HEK293 (cell line): ENCODE data around the gene AIRE.

Source experiments
- CTCF ChIA-PET: fragments of 350-600 bp; formaldehyde crosslinking; extraction: SDS; loops from one replicate; lab custom pipeline; 2021; ENCODE audit warnings: antibody characterized with exemption; lab: Yijun Ruan, JAX
- POLR2A ChIA-PET: fragments of 300-600 bp; formaldehyde crosslinking; extraction: SDS; loops from one replicate; lab custom pipeline; 2020; ENCODE audit warnings: antibody characterized with exemption, inconsistent platforms; lab: Yijun Ruan, JAX
- H3K27ac ChIP-seq: fragments of 200-500 bp; sonication (Bioruptor generic); 2 replicates; pipeline ENCODE4 v1.5.1; 2014; ENCODE audit warnings: low read depth, low read length, control low read depth, inconsistent platforms; ENCODE audit errors: extremely low read depth
- H3K36me3 ChIP-seq, 2 experiments: fragments of 200-500 bp in 1 of 2; sonication (Bioruptor generic) in 1 of 2; 1 replicate in 1 of 2; 2 replicates in 1 of 2; pipeline ENCODE4 v1.5.1; 2014 to 2017; ENCODE audit warnings: inconsistent platforms in 2 of 2, low read length in 2 of 2; ENCODE audit not compliant: control insufficient read depth in 2 of 2, insufficient read depth in 1 of 2
- H3K4me1 ChIP-seq: fragments of 200-500 bp; sonication (Bioruptor generic); 2 replicates; pipeline ENCODE4 v1.5.1; 2014; ENCODE audit warnings: mild to moderate bottlenecking, low read length, inconsistent platforms; ENCODE audit not compliant: control insufficient read depth, insufficient read depth
- H3K4me3 ChIP-seq: 2 replicates; pipeline ENCODE4 v1.5.1; 2011; ENCODE audit warnings: low read depth, mild to moderate bottlenecking, control low read depth, low read length, moderate library complexity
- H3K9me3 ChIP-seq: fragments of 200-500 bp; sonication (Bioruptor generic); 2 replicates; pipeline ENCODE4 v1.5.1; 2014; ENCODE audit warnings: low read depth, low read length, inconsistent platforms; ENCODE audit not compliant: control insufficient read depth, insufficient read depth
- KLF1 ChIP-seq: fragments of 450-650 bp; formaldehyde crosslinking; IDR thresholded peaks from 2 replicates; pipeline ENCODE4 v1.5.1; 2016; ENCODE audit warnings: missing biosample characterization, missing genetic modification characterization
- PRDM10 ChIP-seq: fragments of 450-650 bp; formaldehyde crosslinking; IDR thresholded peaks from 2 replicates; pipeline ENCODE4 v1.5.1; 2016; ENCODE audit warnings: missing biosample characterization, missing genetic modification characterization
- PRDM4 ChIP-seq: fragments of 450-650 bp; formaldehyde crosslinking; IDR thresholded peaks from 2 replicates; pipeline ENCODE4 v1.5.1; 2017; ENCODE audit warnings: missing biosample characterization, missing genetic modification characterization
- ZBTB10 ChIP-seq: fragments of 450-650 bp; formaldehyde crosslinking; IDR thresholded peaks from 2 replicates; pipeline ENCODE4 v1.5.1; 2016; ENCODE audit warnings: missing biosample characterization, missing genetic modification characterization
- ZFHX2 ChIP-seq: fragments of 450-650 bp; formaldehyde crosslinking; conservative IDR thresholded peaks from 2 replicates; pipeline ENCODE4 v1.5.1; 2016; ENCODE audit warnings: missing biosample characterization, missing genetic modification characterization
- ZNF112 ChIP-seq: fragments of 450-650 bp; formaldehyde crosslinking; IDR thresholded peaks from 2 replicates; pipeline ENCODE4 v1.5.0; 2017; ENCODE audit warnings: missing biosample characterization, missing genetic modification characterization
- ZNF133 ChIP-seq: fragments of 450-650 bp; formaldehyde crosslinking; IDR thresholded peaks from 2 replicates; pipeline ENCODE4 v1.5.1; 2016; ENCODE audit warnings: missing biosample characterization, missing genetic modification characterization
- ZNF169 ChIP-seq: fragments of 450-650 bp; formaldehyde crosslinking; IDR thresholded peaks from 2 replicates; pipeline ENCODE4 v1.5.1; 2016; ENCODE audit warnings: missing biosample characterization, missing genetic modification characterization
- ZNF175 ChIP-seq: fragments of 450-650 bp; formaldehyde crosslinking; IDR thresholded peaks from 2 replicates; pipeline ENCODE4 v1.5.1; 2016; ENCODE audit warnings: missing biosample characterization, missing genetic modification characterization
- ZNF274 ChIP-seq, 2 experiments: fragments of 200-500 bp in 1 of 2; fragments of 450-650 bp in 1 of 2; sonication (Bioruptor generic) in 1 of 2; formaldehyde crosslinking in 1 of 2; IDR thresholded peaks; 2 replicates each; pipeline versions ENCODE4 v1.5.1 to v1.6.1; 2014 to 2016; ENCODE audit warnings: borderline replicate concordance in 1 of 2, inconsistent platforms in 1 of 2, low read length in 1 of 2, missing biosample characterization in 1 of 2, missing genetic modification characterization in 1 of 2
- ZNF280C ChIP-seq: fragments of 450-650 bp; formaldehyde crosslinking; IDR thresholded peaks from 2 replicates; pipeline ENCODE4 v1.5.1; 2016; ENCODE audit warnings: missing biosample characterization, missing genetic modification characterization
- ZNF280D ChIP-seq: fragments of 450-650 bp; formaldehyde crosslinking; IDR thresholded peaks from 2 replicates; pipeline ENCODE4 v1.5.1; 2016; ENCODE audit warnings: missing biosample characterization, missing genetic modification characterization
- ZNF324 ChIP-seq: fragments of 450-650 bp; formaldehyde crosslinking; IDR thresholded peaks from 2 replicates; pipeline ENCODE4 v1.5.1; 2016; ENCODE audit warnings: missing biosample characterization, missing genetic modification characterization
- ZNF391 ChIP-seq: fragments of 450-650 bp; formaldehyde crosslinking; IDR thresholded peaks from 2 replicates; pipeline ENCODE4 v1.5.1; 2016; ENCODE audit warnings: low read depth, missing biosample characterization, missing genetic modification characterization, borderline replicate concordance
- ZNF426 ChIP-seq: fragments of 450-650 bp; formaldehyde crosslinking; IDR thresholded peaks from 2 replicates; pipeline ENCODE4 v1.5.1; 2017; ENCODE audit warnings: missing biosample characterization, missing genetic modification characterization, mild to moderate bottlenecking, inconsistent platforms, moderate library complexity
- ZNF530 ChIP-seq: fragments of 450-650 bp; formaldehyde crosslinking; IDR thresholded peaks from 2 replicates; pipeline ENCODE4 v1.5.1; 2016; ENCODE audit warnings: low read depth, missing biosample characterization, missing genetic modification characterization
- ZNF610 ChIP-seq: fragments of 450-650 bp; formaldehyde crosslinking; IDR thresholded peaks from 2 replicates; pipeline ENCODE4 v1.5.1; 2016; ENCODE audit warnings: missing biosample characterization, missing genetic modification characterization, borderline replicate concordance
- ZNF664 ChIP-seq: fragments of 450-650 bp; formaldehyde crosslinking; IDR thresholded peaks from 2 replicates; pipeline ENCODE4 v1.5.1; 2016; ENCODE audit warnings: missing biosample characterization, missing genetic modification characterization
- ZNF792 ChIP-seq: fragments of 450-650 bp; formaldehyde crosslinking; IDR thresholded peaks from 2 replicates; pipeline ENCODE4 v1.5.1; 2016; ENCODE audit warnings: missing biosample characterization, missing genetic modification characterization
- ZSCAN16 ChIP-seq: fragments of 450-650 bp; formaldehyde crosslinking; IDR thresholded peaks from 2 replicates; pipeline ENCODE4 v1.5.1; 2016; ENCODE audit warnings: missing biosample characterization, missing genetic modification characterization
- ZSCAN23 ChIP-seq: fragments of 450-650 bp; formaldehyde crosslinking; IDR thresholded peaks from 2 replicates; pipeline ENCODE4 v1.5.1; 2016; ENCODE audit warnings: missing biosample characterization, missing genetic modification characterization

The AIRE gene

GRCh38 chr21:44297525-44298290 lies 12.0 kb downstream of the AIRE start (continued):
- TF ChIP-seq ZSCAN16 (no peak), ZNF530 (tag by site-specific recombination) (no peak), ZNF610 (tag by site-specific recombination) (0 out of 2 replicates have a peak, but pooled peaks have one; percentile 4), PRDM10 (tag by site-specific recombination) (no peak), ZNF274 (IDR thresholded peaks at IDR 0.05; ENCODE audit: low read length) (no peak), ZNF274 (tag by site-specific recombination; IDR thresholded peaks at IDR 0.05; ENCODE audit: borderline replicate concordance) (no peak), ZNF112 (tag by site-specific recombination) (no peak), ZNF324 (tag by site-specific recombination) (0 out of 2 replicates have a peak, but pooled peaks have one; percentile 38), KLF1 (tag by site-specific recombination) (peak; percentile 75), ZSCAN23 (tag by site-specific recombination) (no peak), ZNF792 (tag by site-specific recombination) (no peak), ZNF175 (tag by site-specific recombination) (no peak), ZNF169 (tag by site-specific recombination) (no peak), ZNF426 (tag by site-specific recombination) (no peak), ZFHX2 (tag by site-specific recombination) (no peak), ZNF391 (tag by site-specific recombination) (no peak), ZBTB10 (tag by site-specific recombination) (no peak)

GRCh38 chr21:44298301-44298700 lies 12.6 kb downstream of the AIRE start:
- POLR2A ChIA-PET = interaction anchor here (1.1 kb wide), 1 partner anchor 40 kb away, joined by 3 read pairs; no protein-coding TSS in a partner anchor
- H3K4me3 ChIP-seq = no peak overlapping the region
- H3K36me3 ChIP-seq = no peaks in the 10 kb centered on the region
- H3K27ac ChIP-seq = no peak overlapping the region
- H3K4me1 ChIP-seq = peaks cover 8% of the 10 kb centered on the region; the same call in 1 of the 2 replicates
- no peaks in the 10 kb centered on the region for H3K9me3 ChIP-seq
- CTCF ChIA-PET = interaction anchor here (0.6 to 2.2 kb wide), 18 partner anchors 11 to 1372 kb away, joined by 3 to 14 read pairs (median 4); no protein-coding TSS in a partner anchor
- TF ChIP-seq PRDM4 (tag by site-specific recombination) (no peak), ZNF664 (no peak), ZNF280C (no peak), ZNF133 (tag by site-specific recombination) (no peak), ZNF280D (0 out of 2 replicates have a peak, but pooled peaks have one; percentile 59), ZNF175 (tag by site-specific recombination) (no peak)
